Vagina (tissue), 2 donors: ENCODE data around the gene DNASE1L2. TPM values are rescaled to one million over a fixed set of nuclear protein-coding genes. Genes with fewer than 3 reads are reported as not detected.
A peak's percentile ranks its signal among the peaks of the same experiment; 100 is the strongest.

Source experiments
- DNase-seq, 2 donors: peaks; one replicate each; pipeline ENCODE4 v3.0.0-alpha.2; 2017; ENCODE audit errors: extremely low spot score in 2 of 2
- H3K27ac ChIP-seq: fragments of 200-600 bp; sonication (generic); one replicate; pipeline ENCODE4 v1.5.1; 2019
- H3K27me3 ChIP-seq: fragments of 200-600 bp; sonication (generic); one replicate; pipeline ENCODE4 v1.5.1; 2019
- H3K36me3 ChIP-seq, 2 donors: fragments of 200-600 bp; sonication (generic); one replicate each; pipeline ENCODE4 v1.5.1; 2017 to 2019
- H3K4me1 ChIP-seq: fragments of 200-600 bp; sonication (generic); one replicate; pipeline ENCODE4 v1.5.1; 2019
- H3K4me3 ChIP-seq, 2 donors: fragments of 200-600 bp; sonication (generic); 1 replicate in 1 of 2; 2 replicates in 1 of 2; pipeline ENCODE4 v1.5.1; 2016 to 2019
- H3K9me3 ChIP-seq: fragments of 200-600 bp; sonication (generic); one replicate; pipeline ENCODE4 v1.5.1; 2019
- POLR2A ChIP-seq, 2 donors: fragments of 450-650 bp; IDR thresholded peaks; one replicate each; pipeline ENCODE4 v1.6.1; 2017; ENCODE audit warnings: antibody characterized with exemption in 2 of 2, mild to moderate bottlenecking in 2 of 2, moderate library complexity in 2 of 2
- POLR2AphosphoS5 ChIP-seq, 2 donors: sonication (generic); formaldehyde crosslinking; IDR thresholded peaks; one replicate each; pipeline ENCODE4 v1.9.0; 2017; ENCODE audit warnings: antibody characterized with exemption in 2 of 2, mild to moderate bottlenecking in 2 of 2, low read depth in 1 of 2; ENCODE audit not compliant: insufficient read depth in 1 of 2
- intact Hi-C: fragments of 100-400 bp; cut with DNase I; formaldehyde crosslinking; loops from one replicate; pipeline ENCODE4 v1.15.1; 2023
- total RNA-seq: library from RNA; depleted of rRNA; stranded (reverse); fragments of >200 nt; gene quantifications from one replicate; pipeline ENCODE4 v1.2.3, GENCODE V29; 2016
- TF ChIP-seq, protein P1 (sequence below), 3 experiments: fragments of 450-650 bp in 2 of 3; fragments of 200-600 bp in 1 of 3; sonication (generic) in 1 of 3; IDR thresholded peaks; one replicate each; pipeline ENCODE4 v1.5.1; 2017 to 2019; ENCODE audit warnings: antibody characterized with exemption in 3 of 3, mild to moderate bottlenecking in 2 of 3, moderate library complexity in 2 of 3

The DNASE1L2 gene
- total RNA-seq, 1 donor from 2014 or later = 0.74 TPM

DNA sequence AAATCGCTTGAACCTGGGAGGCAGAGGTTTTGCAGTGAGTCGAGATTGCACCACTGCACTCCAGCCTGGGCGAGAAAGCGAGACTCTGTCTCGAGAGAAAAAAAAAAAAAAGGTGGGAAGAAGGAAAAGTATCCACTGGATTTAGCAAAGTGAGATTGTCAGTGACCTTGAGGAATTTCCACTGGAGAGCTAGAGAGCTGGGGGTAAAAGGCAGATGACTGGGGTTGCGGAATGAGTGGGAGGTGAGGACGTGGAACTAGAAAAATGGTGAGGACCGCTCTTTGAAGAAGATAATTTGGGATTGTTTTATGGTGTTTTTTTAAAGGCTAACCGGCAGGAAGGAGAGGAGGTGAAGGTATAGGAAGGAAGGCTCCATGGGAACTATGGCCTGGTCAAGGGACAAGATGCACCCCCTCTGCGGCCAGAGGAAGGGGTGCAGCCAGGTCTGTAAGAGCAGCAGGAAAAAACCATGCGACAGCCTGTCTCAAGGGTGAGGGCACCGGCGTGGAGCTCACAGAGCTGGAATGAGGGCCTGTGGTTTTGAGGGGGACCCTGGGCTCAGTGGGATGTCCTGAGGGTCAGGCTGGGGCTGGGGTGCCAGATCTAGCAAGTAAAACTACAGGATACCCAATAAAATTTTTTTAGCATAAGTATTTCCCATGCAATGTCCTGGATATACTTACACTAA, 31.7 kb upstream of the DNASE1L2 start:
- intact Hi-C loops = no loop called here
- Histone ChIP-seq H3K9me3 (no peaks in the 10 kb centered on the region), H3K4me1 (peaks cover 19% of the 10 kb centered on the region), H3K36me3 (peaks cover 0 to 18% of the 10 kb centered on the region in 2 donors), H3K27me3 (no peaks in the 10 kb centered on the region), H3K27ac (peak overlapping the region; percentile 91), H3K4me3 (peak overlapping the region; percentile 54 to 85)
- TF ChIP-seq, protein P1, sequence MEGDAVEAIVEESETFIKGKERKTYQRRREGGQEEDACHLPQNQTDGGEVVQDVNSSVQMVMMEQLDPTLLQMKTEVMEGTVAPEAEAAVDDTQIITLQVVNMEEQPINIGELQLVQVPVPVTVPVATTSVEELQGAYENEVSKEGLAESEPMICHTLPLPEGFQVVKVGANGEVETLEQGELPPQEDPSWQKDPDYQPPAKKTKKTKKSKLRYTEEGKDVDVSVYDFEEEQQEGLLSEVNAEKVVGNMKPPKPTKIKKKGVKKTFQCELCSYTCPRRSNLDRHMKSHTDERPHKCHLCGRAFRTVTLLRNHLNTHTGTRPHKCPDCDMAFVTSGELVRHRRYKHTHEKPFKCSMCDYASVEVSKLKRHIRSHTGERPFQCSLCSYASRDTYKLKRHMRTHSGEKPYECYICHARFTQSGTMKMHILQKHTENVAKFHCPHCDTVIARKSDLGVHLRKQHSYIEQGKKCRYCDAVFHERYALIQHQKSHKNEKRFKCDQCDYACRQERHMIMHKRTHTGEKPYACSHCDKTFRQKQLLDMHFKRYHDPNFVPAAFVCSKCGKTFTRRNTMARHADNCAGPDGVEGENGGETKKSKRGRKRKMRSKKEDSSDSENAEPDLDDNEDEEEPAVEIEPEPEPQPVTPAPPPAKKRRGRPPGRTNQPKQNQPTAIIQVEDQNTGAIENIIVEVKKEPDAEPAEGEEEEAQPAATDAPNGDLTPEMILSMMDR (IDR thresholded peaks at IDR 0.05) = no peak
- TF ChIP-seq POLR2AphosphoS5 (IDR thresholded peaks at IDR 0.05; ENCODE audit: insufficient read depth in 1 of 2, low read depth in 1 of 2) (no peak), POLR2A (IDR thresholded peaks at IDR 0.05) (no peak)
- DNase-seq = no peak

DNA sequence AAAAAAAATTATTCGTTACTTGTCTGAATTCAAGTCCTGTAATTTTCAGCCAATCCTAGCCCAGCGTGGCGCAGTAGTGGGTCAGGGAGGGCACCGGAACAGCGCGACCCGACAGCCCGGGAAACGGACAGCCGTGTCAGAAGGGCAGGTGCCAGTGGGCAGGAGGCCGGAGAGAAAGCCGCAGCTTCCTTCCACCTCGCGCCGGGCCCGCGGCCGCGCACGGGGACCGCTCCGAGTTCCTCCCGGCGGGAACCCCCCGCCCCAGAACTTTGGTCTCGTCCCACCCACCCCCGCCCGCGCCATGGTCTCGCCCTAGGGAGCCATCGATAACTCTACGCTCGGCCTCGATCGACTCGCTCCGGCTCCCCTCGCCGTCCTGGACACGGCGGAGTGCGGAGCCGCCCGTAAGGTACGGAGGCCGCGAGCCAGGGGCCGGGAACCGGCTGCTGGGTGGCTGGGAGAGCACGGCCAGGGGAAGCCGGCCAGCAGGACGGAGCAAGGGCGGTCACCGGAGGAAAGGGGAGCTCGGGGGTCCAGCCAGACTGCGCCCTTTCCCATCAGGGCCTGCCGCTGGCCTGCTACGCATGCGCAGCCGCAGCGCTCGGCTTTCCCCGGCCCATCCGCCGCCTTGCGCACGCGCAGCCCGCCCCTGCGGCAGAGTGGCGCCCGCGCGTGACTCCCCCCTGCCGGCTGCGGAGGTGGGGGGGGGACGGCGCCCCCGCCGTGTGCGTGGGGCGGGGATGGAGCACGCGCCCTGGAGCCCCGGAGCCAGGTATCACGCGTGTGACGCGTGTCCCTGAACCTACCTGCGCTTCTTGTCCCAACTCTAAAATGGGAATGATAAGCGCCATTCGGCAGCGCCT, 30.9 kb upstream of the DNASE1L2 start, which contains the start of gene MLST8:
Gene MLST8, plus strand, starts transcription at position 351 of the 863 bp plus-strand sequence. CDS start 632 bp downstream, outside the sequence.
- peaks cover 19% of the 10 kb centered on the region for H3K4me1 ChIP-seq
- H3K27ac ChIP-seq = peak within 1 kb of the TSS; percentile 91
- intact Hi-C loops = no loop called here
- no peak for DNase-seq
- no peaks in the 10 kb centered on the region for H3K27me3 ChIP-seq
- TF ChIP-seq, protein P1 (IDR thresholded peaks at IDR 0.05) = no peak
- TF ChIP-seq POLR2AphosphoS5 (IDR thresholded peaks at IDR 0.05; ENCODE audit: insufficient read depth in 1 of 2, low read depth in 1 of 2) = peak; percentile 67 to 88
- peak in 1 of 2 donors; percentile 25 for TF ChIP-seq POLR2A (IDR thresholded peaks at IDR 0.05)
- peak within 1 kb of the TSS; percentile 54 to 85 for H3K4me3 ChIP-seq
- no peaks in the 10 kb centered on the region for H3K9me3 ChIP-seq
- peaks cover 0 to 23% of the 10 kb centered on the region in 2 donors for H3K36me3 ChIP-seq

DNA sequence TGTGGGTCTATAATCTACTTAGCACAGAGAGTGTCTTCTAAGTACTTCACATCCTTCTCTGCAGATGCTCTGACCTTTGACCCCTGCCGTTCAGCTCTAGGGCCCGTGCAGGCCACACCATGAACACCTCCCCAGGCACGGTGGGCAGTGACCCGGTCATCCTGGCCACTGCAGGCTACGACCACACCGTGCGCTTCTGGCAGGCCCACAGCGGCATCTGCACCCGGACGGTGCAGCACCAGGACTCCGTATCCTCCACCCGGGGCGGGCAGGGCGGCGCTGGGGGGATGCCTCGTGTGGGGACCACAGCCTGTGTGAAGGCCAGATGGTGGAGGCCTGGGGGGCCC, 30.3 kb upstream of the DNASE1L2 start:
- peak overlapping the region; percentile 91 for H3K27ac ChIP-seq
- peaks cover 0 to 23% of the 10 kb centered on the region in 2 donors for H3K36me3 ChIP-seq
- no peaks in the 10 kb centered on the region for H3K9me3 ChIP-seq
- no peak for TF ChIP-seq POLR2AphosphoS5 (IDR thresholded peaks at IDR 0.05; ENCODE audit: insufficient read depth in 1 of 2, low read depth in 1 of 2)
- no peak for TF ChIP-seq POLR2A (IDR thresholded peaks at IDR 0.05)
- TF ChIP-seq, protein P1 (IDR thresholded peaks at IDR 0.05) = no peak
- no peaks in the 10 kb centered on the region for H3K27me3 ChIP-seq
- intact Hi-C loops = no loop called here
- peaks cover 19% of the 10 kb centered on the region for H3K4me1 ChIP-seq
- H3K4me3 ChIP-seq = peak overlapping the region; percentile 54 to 85
- no peak for DNase-seq

DNA sequence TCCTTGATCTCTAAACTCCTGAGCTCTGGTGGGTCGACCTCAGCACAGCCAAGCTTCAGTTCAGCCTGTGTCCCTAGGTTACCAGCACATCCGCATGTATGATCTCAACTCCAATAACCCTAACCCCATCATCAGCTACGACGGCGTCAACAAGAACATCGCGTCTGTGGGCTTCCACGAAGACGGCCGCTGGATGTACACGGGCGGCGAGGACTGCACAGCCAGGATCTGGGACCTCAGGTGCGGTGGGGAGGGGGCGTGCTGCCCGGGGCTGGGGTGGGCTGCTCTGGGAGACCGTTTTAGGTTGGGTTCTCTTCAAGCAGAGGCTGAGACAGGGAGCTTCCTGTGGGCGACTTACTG, 29.8 kb upstream of the DNASE1L2 start:
- Histone ChIP-seq H3K27ac (no peak overlapping the region), H3K36me3 (peaks cover 0 to 23% of the 10 kb centered on the region in 2 donors), H3K27me3 (no peaks in the 10 kb centered on the region), H3K9me3 (no peaks in the 10 kb centered on the region), H3K4me1 (peaks cover 19% of the 10 kb centered on the region), H3K4me3 (peak overlapping the region; percentile 54 to 85)
- no peak for TF ChIP-seq POLR2AphosphoS5 (IDR thresholded peaks at IDR 0.05; ENCODE audit: insufficient read depth in 1 of 2, low read depth in 1 of 2)
- TF ChIP-seq, protein P1 (IDR thresholded peaks at IDR 0.05) = no peak
- no peak for TF ChIP-seq POLR2A (IDR thresholded peaks at IDR 0.05)
- intact Hi-C loops = no loop called here
- no peak for DNase-seq
